HepG2 (cell line): Measurements from ENCODE around the gene KIF2C. TPM values are rescaled to one million over a fixed set of nuclear protein-coding genes. Genes with fewer than 3 reads are reported as not detected.

Experiments used
- BORCS8-MEF2B ChIP-seq: sonication (generic); formaldehyde crosslinking; IDR thresholded peaks from 2 replicates; pipeline ENCODE4 v1.8.0; 2022; ENCODE audit warnings: mild to moderate bottlenecking, missing genetic modification reagents
- CHD4 ChIP-seq: fragments of 200-600 bp; sonication (generic); IDR thresholded peaks from 2 replicates; pipeline ENCODE4 v1.7.0; 2017; ENCODE audit warnings: mild to moderate bottlenecking, low read length, borderline replicate concordance
- ELF1 ChIP-seq: sonication (generic); formaldehyde crosslinking; IDR thresholded peaks from 2 replicates; pipeline ENCODE4 v1.4.0; 2020; ENCODE audit warnings: missing genetic modification reagents
- FIP1L1 ChIP-seq: fragments of 200-400 bp; formaldehyde crosslinking; IDR thresholded peaks from 2 replicates; pipeline ENCODE4 v1.6.1; 2018; ENCODE audit warnings: low read depth, mild to moderate bottlenecking, low read length, moderate library complexity, borderline replicate concordance; ENCODE audit not compliant: insufficient read depth
- PCBP1 ChIP-seq: fragments of 200-400 bp; formaldehyde crosslinking; IDR thresholded peaks from 2 replicates; pipeline ENCODE4 v1.6.1; 2017; ENCODE audit warnings: mild to moderate bottlenecking, low read depth, low read length, borderline replicate concordance
- POLR2AphosphoS5 ChIP-seq: IDR thresholded peaks from 2 replicates; pipeline ENCODE4 v1.6.1; 2012; ENCODE audit warnings: low read depth, low read length
- SMAD3 ChIP-seq: sonication (generic); formaldehyde crosslinking; IDR thresholded peaks from 2 replicates; pipeline ENCODE4 v1.4.0; 2020; ENCODE audit warnings: missing genetic modification reagents
- SRSF4 ChIP-seq: fragments of 200-400 bp; formaldehyde crosslinking; IDR thresholded peaks from one replicate; pipeline ENCODE4 v1.6.1; 2018; ENCODE audit warnings: mild to moderate bottlenecking, low read depth, low read length, moderate library complexity; ENCODE audit not compliant: poor library complexity, severe bottlenecking
- ZFP36L2 ChIP-seq: sonication (generic); formaldehyde crosslinking; IDR thresholded peaks from 2 replicates; pipeline ENCODE4 v1.4.0; 2020; ENCODE audit warnings: missing genetic modification reagents
- ZFX ChIP-seq: sonication (generic); formaldehyde crosslinking; IDR thresholded peaks from 2 replicates; pipeline ENCODE4 v1.4.0; 2020; ENCODE audit warnings: mild to moderate bottlenecking, low read depth, missing genetic modification reagents, moderate library complexity
- ZMAT3 ChIP-seq: sonication (generic); formaldehyde crosslinking; conservative IDR thresholded peaks from 2 replicates; pipeline ENCODE4 v1.7.0; 2021; ENCODE audit warnings: missing genetic modification reagents
- ZNF563 ChIP-seq: sonication (generic); formaldehyde crosslinking; IDR thresholded peaks from 2 replicates; pipeline ENCODE4 v1.8.0; 2022; ENCODE audit warnings: mild to moderate bottlenecking, moderate library complexity, missing genetic modification reagents
- polyA plus RNA-seq, 8 experiments: library from polyadenylated mRNA; depleted of rRNA in 3 of 8; stranded (reverse) in 7 of 8; unstranded in 1 of 8; fragments of >200 nt; fragmentation: Illumina TruSeq in 4 of 8; extraction: Trizol in 4 of 8; gene quantifications; 2 replicates each; pipeline versions ENCODE4 v1.2.1 to v1.2.3, GENCODE V29; 2011 to 2016; ENCODE audit warnings: low read depth in 4 of 8, missing spikeins in 1 of 8, mixed read lengths in 1 of 8; ENCODE audit not compliant: insufficient read depth in 1 of 8
- total RNA-seq, 5 experiments: library from RNA; depleted of rRNA; stranded (reverse); fragments of >200 nt; fragmentation: Illumina TruSeq; extraction: Trizol; gene quantifications; 2 replicates each; pipeline ENCODE4 v1.2.3, GENCODE V29; 2016; ENCODE audit warnings: low read depth in 1 of 5
- TF ChIP-seq, protein P1 (sequence below), 2 experiments: sonication (generic) in 1 of 2; formaldehyde crosslinking in 1 of 2; IDR thresholded peaks; 2 replicates each; pipeline versions ENCODE4 v1.4.0 to v1.6.1; 2016 to 2020; ENCODE audit warnings: borderline replicate concordance in 1 of 2, low read depth in 1 of 2, mild to moderate bottlenecking in 1 of 2, missing genetic modification reagents in 1 of 2
- TF ChIP-seq, protein P2 (sequence below): sonication (generic); formaldehyde crosslinking; IDR thresholded peaks from 2 replicates; pipeline ENCODE4 v1.8.0; 2022; ENCODE audit warnings: mild to moderate bottlenecking, missing genetic modification reagents, moderate library complexity
- TF ChIP-seq, protein P3 (sequence below): sonication (generic); formaldehyde crosslinking; IDR thresholded peaks from 2 replicates; pipeline ENCODE4 v1.5.0; 2020; ENCODE audit warnings: missing genetic modification reagents, mild to moderate bottlenecking, borderline replicate concordance
- TF ChIP-seq, protein P4 (sequence below): sonication (generic); formaldehyde crosslinking; IDR thresholded peaks from 2 replicates; pipeline ENCODE4 v1.4.0; 2020; ENCODE audit warnings: missing genetic modification reagents
- TF ChIP-seq, protein P5 (sequence below): sonication (generic); formaldehyde crosslinking; IDR thresholded peaks from 2 replicates; pipeline ENCODE4 v1.4.0; 2020; ENCODE audit warnings: missing genetic modification reagents, mild to moderate bottlenecking, borderline replicate concordance

KIF2C gene
- total and polyA plus RNA-seq, 2 of the 13 experiments (the other 11 are each of a cell fraction or from before 2014, with no cell fraction given), result 29.7 to 53.7 TPM

DNA sequence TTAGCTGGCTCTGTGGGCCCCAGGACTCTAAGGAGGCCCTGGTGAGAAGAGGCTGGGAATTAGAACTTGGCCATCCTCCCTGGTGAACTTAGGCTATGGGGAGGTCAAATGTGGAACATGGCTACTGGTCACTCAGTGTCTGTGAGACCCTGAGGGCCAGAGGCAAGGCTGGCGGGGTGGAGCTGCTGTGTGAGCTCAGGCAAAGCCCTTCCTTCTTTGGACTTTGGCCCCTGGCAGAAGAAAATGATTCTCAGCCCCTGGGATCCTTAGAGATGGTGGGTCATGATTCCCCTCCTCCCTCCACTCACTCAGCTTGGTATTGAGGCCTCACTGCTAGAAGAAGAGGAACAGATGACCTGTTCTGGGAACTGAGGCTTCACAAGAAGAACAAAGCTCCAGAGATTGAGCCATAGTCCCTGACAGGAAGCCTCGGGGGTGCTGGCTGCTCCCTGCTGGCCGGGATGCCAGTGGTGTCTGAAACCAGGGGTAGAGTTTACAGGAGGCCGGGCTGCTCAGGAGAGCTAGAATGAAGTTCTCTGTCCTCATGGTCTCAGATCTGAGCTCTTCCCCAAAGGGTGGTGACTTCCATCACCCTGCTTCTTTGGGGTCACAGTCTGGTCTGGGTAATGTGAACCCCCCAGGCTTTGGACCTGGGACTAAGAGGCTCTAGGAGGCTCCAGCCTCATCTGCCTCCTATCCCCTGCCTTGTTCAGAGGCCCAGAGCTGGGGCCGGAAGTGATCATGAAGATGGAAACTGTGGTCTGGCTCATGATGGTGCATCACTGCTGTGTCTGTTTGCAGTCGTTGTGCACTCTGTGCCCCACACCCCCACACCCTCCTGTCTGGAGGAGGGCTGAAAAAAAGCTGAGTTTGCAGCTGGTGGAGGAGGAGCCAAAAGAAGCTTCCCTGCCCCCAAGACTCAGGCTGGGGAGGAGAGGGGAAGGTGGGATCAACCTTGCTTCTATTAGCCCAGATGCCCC, 69.6 kb downstream of the KIF2C start (continued):
- TF ChIP-seq, protein P1, sequence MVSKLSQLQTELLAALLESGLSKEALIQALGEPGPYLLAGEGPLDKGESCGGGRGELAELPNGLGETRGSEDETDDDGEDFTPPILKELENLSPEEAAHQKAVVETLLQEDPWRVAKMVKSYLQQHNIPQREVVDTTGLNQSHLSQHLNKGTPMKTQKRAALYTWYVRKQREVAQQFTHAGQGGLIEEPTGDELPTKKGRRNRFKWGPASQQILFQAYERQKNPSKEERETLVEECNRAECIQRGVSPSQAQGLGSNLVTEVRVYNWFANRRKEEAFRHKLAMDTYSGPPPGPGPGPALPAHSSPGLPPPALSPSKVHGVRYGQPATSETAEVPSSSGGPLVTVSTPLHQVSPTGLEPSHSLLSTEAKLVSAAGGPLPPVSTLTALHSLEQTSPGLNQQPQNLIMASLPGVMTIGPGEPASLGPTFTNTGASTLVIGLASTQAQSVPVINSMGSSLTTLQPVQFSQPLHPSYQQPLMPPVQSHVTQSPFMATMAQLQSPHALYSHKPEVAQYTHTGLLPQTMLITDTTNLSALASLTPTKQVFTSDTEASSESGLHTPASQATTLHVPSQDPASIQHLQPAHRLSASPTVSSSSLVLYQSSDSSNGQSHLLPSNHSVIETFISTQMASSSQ (IDR thresholded peaks at IDR 0.05; ENCODE audit: low read depth), result no peak
- TF ChIP-seq, protein P1 (CRISPR knock-in tag; IDR thresholded peaks at IDR 0.05; ENCODE audit: borderline replicate concordance), result peak; percentile 6; the same call in 1 of the 2 replicates
- TF ChIP-seq ELF1 (no peak; the same call in none of the 2 replicates), SRSF4 (no peak), SMAD3 (CRISPR knock-in tag) (no peak), POLR2AphosphoS5 (peak; percentile 55), PCBP1 (no peak), ZFX (0 out of 2 replicates have a peak, but pooled peaks have one; percentile 43), ZFP36L2 (no peak), ZMAT3 (CRISPR knock-in tag) (0 out of 2 replicates have a peak, but pooled peaks have one; percentile 38), CHD4 (no peak), ZNF563 (CRISPR knock-in tag) (no peak), BORCS8-MEF2B (CRISPR knock-in tag) (no peak), FIP1L1 (no peak)
- TF ChIP-seq, protein P2, sequence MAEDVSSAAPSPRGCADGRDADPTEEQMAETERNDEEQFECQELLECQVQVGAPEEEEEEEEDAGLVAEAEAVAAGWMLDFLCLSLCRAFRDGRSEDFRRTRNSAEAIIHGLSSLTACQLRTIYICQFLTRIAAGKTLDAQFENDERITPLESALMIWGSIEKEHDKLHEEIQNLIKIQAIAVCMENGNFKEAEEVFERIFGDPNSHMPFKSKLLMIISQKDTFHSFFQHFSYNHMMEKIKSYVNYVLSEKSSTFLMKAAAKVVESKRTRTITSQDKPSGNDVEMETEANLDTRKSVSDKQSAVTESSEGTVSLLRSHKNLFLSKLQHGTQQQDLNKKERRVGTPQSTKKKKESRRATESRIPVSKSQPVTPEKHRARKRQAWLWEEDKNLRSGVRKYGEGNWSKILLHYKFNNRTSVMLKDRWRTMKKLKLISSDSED (CRISPR knock-in tag), result no peak
- TF ChIP-seq, protein P3, sequence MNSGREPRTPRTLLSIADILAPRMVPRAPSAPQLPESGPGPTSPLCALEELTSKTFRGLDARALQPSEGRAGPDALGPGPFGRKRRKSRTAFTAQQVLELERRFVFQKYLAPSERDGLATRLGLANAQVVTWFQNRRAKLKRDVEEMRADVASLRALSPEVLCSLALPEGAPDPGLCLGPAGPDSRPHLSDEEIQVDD (CRISPR knock-in tag), result no peak
- TF ChIP-seq, protein P4, sequence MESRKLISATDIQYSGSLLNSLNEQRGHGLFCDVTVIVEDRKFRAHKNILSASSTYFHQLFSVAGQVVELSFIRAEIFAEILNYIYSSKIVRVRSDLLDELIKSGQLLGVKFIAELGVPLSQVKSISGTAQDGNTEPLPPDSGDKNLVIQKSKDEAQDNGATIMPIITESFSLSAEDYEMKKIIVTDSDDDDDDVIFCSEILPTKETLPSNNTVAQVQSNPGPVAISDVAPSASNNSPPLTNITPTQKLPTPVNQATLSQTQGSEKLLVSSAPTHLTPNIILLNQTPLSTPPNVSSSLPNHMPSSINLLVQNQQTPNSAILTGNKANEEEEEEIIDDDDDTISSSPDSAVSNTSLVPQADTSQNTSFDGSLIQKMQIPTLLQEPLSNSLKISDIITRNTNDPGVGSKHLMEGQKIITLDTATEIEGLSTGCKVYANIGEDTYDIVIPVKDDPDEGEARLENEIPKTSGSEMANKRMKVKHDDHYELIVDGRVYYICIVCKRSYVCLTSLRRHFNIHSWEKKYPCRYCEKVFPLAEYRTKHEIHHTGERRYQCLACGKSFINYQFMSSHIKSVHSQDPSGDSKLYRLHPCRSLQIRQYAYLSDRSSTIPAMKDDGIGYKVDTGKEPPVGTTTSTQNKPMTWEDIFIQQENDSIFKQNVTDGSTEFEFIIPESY (CRISPR knock-in tag), result no peak
- TF ChIP-seq, protein P5, sequence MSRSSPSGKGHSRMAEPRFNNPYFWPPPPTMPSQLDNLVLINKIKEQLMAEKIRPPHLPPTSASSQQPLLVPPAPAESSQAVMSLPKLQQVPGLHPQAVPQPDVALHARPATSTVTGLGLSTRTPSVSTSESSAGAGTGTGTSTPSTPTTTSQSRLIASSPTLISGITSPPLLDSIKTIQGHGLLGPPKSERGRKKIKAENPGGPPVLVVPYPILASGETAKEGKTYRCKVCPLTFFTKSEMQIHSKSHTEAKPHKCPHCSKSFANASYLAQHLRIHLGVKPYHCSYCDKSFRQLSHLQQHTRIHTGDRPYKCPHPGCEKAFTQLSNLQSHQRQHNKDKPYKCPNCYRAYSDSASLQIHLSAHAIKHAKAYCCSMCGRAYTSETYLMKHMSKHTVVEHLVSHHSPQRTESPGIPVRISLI (CRISPR knock-in tag), result peak; percentile 8; the same call in 1 of the 2 replicates
